ENCODE data around the gene C3orf38.

C3orf38 gene

DNA sequence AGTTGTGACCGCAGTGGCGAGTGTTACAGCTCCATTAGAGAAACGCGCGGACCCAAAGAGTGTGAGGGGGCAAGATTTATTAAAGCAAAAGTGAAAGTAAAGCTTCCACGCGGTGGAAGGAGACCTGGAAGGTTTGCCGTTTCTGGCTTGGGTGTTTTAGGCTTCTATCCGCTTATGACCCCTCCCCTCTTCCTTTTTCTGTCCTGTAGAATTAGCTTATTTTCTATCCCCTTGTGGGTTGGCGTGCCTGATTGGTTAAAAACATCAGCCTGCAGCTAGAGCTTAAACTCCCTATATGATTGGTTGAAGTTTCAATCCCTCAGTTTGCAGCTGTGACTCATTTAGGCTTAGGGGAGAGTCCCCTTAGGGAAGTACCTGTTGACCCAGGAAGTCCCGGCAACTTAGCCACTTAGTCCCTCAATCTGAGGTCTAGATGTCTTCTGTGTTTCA lies 39.6 kb downstream of the C3orf38 start:
- Histone ChIP-seq H3K4me3 (replicated peaks; ENCODE audit: insufficient read depth, low read length) (no peak overlapping the region), H3K27me3 (ENCODE audit: insufficient read depth, poor library complexity, severe bottlenecking) (no peaks in the 10 kb centered on the region), H3K27ac (replicated peaks) (no peak overlapping the region)
- TF ChIP-seq, protein P1, sequence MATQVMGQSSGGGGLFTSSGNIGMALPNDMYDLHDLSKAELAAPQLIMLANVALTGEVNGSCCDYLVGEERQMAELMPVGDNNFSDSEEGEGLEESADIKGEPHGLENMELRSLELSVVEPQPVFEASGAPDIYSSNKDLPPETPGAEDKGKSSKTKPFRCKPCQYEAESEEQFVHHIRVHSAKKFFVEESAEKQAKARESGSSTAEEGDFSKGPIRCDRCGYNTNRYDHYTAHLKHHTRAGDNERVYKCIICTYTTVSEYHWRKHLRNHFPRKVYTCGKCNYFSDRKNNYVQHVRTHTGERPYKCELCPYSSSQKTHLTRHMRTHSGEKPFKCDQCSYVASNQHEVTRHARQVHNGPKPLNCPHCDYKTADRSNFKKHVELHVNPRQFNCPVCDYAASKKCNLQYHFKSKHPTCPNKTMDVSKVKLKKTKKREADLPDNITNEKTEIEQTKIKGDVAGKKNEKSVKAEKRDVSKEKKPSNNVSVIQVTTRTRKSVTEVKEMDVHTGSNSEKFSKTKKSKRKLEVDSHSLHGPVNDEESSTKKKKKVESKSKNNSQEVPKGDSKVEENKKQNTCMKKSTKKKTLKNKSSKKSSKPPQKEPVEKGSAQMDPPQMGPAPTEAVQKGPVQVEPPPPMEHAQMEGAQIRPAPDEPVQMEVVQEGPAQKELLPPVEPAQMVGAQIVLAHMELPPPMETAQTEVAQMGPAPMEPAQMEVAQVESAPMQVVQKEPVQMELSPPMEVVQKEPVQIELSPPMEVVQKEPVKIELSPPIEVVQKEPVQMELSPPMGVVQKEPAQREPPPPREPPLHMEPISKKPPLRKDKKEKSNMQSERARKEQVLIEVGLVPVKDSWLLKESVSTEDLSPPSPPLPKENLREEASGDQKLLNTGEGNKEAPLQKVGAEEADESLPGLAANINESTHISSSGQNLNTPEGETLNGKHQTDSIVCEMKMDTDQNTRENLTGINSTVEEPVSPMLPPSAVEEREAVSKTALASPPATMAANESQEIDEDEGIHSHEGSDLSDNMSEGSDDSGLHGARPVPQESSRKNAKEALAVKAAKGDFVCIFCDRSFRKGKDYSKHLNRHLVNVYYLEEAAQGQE (IDR thresholded peaks at IDR 0.05; ENCODE audit: insufficient replicate concordance, low read depth): no peak
- TF ChIP-seq CTCF (IDR thresholded peaks at IDR 0.05; ENCODE audit: insufficient read depth, low read length): no peak
- TF ChIP-seq SPI1 (IDR thresholded peaks at IDR 0.05; ENCODE audit: borderline replicate concordance, low read depth): no peak
- TF ChIP-seq GABPA (IDR thresholded peaks at IDR 0.05; ENCODE audit: low read depth): no peak
- no peak for TF ChIP-seq POLR2AphosphoS5 (IDR thresholded peaks at IDR 0.05; ENCODE audit: low read depth)
- DNase-seq (ENCODE audit: low read depth in 1 of 2, low spot score in 1 of 2): no peak

- no peak overlapping the region for H3K27ac ChIP-seq (replicated peaks)
Measured at GRCh38 chr3:88191872-88192409, 42.2 kb downstream of the C3orf38 start.

DNA sequence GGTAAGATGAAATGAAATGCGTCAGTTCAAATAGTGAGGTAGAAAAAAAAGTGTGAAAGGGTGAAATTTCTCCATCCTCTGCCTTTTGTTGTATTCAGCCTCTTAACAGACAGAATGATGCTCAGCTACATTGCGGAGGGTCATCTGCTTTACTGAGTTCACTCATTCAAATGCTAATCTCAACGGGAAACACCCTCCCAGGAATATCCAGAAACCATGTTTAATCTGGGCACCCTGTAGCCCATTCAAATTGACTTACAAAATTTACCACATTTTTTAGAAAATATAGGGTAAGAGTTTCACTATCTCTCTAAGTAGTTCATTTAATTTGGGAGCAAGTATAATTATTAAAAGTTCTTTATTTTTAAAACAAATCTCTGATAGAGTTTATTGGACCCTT lies 42.9 kb downstream of the C3orf38 start:
- TF ChIP-seq, protein P1 (IDR thresholded peaks at IDR 0.05; ENCODE audit: insufficient replicate concordance, low read depth): no peak
- TF ChIP-seq POLR2AphosphoS5 (IDR thresholded peaks at IDR 0.05; ENCODE audit: low read depth) (no peak), GABPA (IDR thresholded peaks at IDR 0.05; ENCODE audit: low read depth) (no peak), SPI1 (IDR thresholded peaks at IDR 0.05; ENCODE audit: borderline replicate concordance, low read depth) (no peak), CTCF (IDR thresholded peaks at IDR 0.05; ENCODE audit: insufficient read depth, low read length) (no peak)
- Histone ChIP-seq H3K4me3 (replicated peaks; ENCODE audit: insufficient read depth, low read length) (no peak overlapping the region), H3K27me3 (ENCODE audit: insufficient read depth, poor library complexity, severe bottlenecking) (no peaks in the 10 kb centered on the region), H3K27ac (replicated peaks) (no peak overlapping the region)
- no peak for DNase-seq (ENCODE audit: low read depth in 1 of 2, low spot score in 1 of 2)

More at GRCh38 chr3:88191872-88192409, 42.2 kb downstream of the C3orf38 start:
- no peak for DNase-seq (ENCODE audit: low read depth in 1 of 2, low spot score in 1 of 2)
- H3K4me3 ChIP-seq (replicated peaks; ENCODE audit: insufficient read depth, low read length): no peak overlapping the region
- H3K27me3 ChIP-seq (ENCODE audit: insufficient read depth, poor library complexity, severe bottlenecking): no peaks in the 10 kb centered on the region
- TF ChIP-seq, protein P1 (IDR thresholded peaks at IDR 0.05; ENCODE audit: insufficient replicate concordance, low read depth): no peak
- TF ChIP-seq GABPA (IDR thresholded peaks at IDR 0.05; ENCODE audit: low read depth): no peak
- no peak for TF ChIP-seq SPI1 (IDR thresholded peaks at IDR 0.05; ENCODE audit: borderline replicate concordance, low read depth)
- TF ChIP-seq CTCF (IDR thresholded peaks at IDR 0.05; ENCODE audit: insufficient read depth, low read length): no peak
- no peak for TF ChIP-seq POLR2AphosphoS5 (IDR thresholded peaks at IDR 0.05; ENCODE audit: low read depth)

Data from HL-60 (cell line).